ENCODE measurements around the gene S100A4.
A peak's percentile ranks its signal among the peaks of the same experiment; 100 is the strongest.
"Not testable (repeated sequence)": the region's sequence is repeated elsewhere in the genome, so short reads cannot be mapped to it uniquely, and the experiment has no call there.

S100A4 gene

GRCh38 chr1:153545067-153546055 lies at the start of gene S100A4:
Gene S100A4 (minus strand): TSS chr1:153545806. CDS start chr1:153544794, 1,012 bp downstream.
- FAIRE-seq (no peak), DNase-seq (ENCODE audit: low spot score) (peak; percentile 94)

- no peak for FAIRE-seq
- DNase-seq (ENCODE audit: low spot score), result no peak
These were observed 47.1 kb upstream of the S100A4 start for GRCh38 chr1:153592748-153593147.

- DNase-seq (ENCODE audit: low spot score), result no peak
- no peak for FAIRE-seq
These were observed 42.9 kb upstream of the S100A4 start for GRCh38 chr1:153588482-153588881.

- not testable (repeated sequence) for DNase-seq (ENCODE audit: low spot score); FAIRE-seq
These were observed 42.4 kb upstream of the S100A4 start for GRCh38 chr1:153588033-153588432.

- FAIRE-seq (no peak), DNase-seq (ENCODE audit: low spot score) (no peak)
These were observed 41.7 kb upstream of the S100A4 start for GRCh38 chr1:153587314-153587713.

- FAIRE-seq (no peak), DNase-seq (ENCODE audit: low spot score) (no peak)
These were observed 40.7 kb upstream of the S100A4 start for GRCh38 chr1:153586347-153586746.

DNA sequence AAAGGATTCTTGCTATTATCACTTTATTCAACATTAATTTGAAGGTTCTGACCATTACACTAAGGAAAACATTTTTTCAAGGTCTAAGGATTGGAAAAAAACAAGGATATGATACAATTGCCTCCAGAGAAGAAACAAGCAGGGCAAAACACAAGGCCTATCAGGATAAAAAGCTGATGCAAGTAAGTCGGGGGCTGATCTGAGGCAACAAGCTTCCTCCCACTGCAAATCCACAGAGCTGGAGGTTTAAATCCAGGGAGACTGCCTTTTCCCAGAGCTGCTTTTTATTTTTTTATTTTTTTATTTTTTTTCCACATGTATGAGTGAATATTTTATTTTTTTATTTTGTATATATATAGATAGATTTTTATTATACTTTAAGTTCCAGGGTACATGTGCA lies 39.4 kb upstream of the S100A4 start:
- FAIRE-seq, result no peak

DNA sequence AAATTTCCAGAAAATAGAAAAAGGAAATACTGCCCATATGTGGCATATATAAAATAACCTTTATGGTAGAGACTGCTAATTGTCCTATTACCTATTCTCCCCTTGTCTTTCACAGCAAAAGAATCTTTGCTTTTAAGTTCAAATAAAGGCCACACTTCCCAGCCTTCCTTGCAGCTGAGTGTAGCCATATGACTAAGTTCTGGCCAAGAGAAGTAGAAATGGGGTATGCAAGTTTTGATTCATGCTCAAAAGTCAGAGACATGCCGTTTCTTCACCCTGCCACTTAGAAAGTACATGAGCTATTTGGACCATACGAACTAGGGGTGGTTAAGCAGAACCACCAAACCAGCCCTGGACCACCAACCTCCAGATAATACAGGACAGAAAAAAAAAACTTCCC lies 38.4 kb upstream of the S100A4 start:
- DNase-seq (ENCODE audit: low spot score) (no peak), FAIRE-seq (no peak)

More for the DNA sequence above, 39.4 kb upstream of the S100A4 start:
- no peak for DNase-seq (ENCODE audit: low spot score)

DNA sequence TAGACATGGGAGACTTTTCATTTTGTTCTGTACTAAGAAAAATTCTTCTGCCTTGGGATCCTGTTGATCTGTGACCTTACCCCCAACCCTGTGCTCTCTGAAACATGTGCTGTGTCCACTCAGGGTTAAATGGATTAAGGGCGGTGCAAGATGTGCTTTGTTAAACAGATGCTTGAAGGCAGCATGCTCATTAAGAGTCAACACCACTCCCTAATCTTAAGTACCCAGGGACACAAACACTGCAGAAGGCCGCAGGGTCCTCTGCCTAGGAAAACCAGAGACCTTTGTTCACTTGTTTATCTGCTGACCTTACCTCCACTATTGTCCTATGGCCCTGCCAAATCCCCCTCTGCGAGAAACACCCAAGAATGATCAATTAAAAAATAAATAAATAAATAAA lies 37.9 kb upstream of the S100A4 start:
- FAIRE-seq; DNase-seq (ENCODE audit: low spot score): not testable (repeated sequence)

GRCh38 chr1:153582836-153583235 lies 37.2 kb upstream of the S100A4 start:
- FAIRE-seq; DNase-seq (ENCODE audit: low spot score): not testable (repeated sequence)

DNA sequence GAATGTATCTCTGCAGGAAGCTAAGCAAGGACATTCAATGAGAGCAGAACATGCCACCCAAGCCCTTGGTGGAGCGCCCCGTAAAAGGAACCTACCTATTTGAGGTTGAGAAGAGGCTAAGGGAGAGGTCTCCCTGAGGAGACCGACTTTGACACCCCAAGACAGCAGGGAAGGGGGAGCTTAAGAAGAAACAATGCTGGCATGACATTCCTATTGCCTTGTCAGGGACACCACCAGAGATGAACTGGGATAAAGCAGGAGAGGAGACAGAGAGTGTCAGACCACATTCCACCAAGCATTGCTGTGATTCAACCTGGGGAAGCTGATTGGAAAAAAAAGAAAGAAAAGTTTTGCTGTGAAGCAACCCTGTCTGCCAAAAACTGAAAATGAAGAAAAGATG lies 33.3 kb upstream of the S100A4 start:
- DNase-seq (ENCODE audit: low spot score) (no peak), FAIRE-seq (no peak)

DNA sequence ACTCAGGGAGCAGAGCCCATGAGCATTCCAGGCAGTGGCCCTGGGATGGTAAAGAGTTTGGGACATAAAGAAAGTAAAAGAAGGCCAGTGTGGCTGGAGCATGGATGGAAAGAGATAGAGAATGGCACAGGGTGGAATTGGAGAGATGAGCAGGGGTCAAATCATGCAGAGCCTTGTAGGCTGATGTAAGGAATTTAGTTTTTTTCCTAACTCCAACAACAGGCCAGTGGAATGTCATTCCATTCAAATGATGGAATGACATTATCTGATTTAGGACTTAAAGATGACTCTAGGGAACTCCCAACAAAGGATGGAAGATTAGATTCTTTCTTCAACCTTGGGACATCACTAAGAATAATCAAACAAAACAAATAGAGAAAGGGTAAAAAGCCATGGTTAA lies 32.9 kb upstream of the S100A4 start:
- FAIRE-seq (no peak), DNase-seq (ENCODE audit: low spot score) (peak; percentile 18)

DNA sequence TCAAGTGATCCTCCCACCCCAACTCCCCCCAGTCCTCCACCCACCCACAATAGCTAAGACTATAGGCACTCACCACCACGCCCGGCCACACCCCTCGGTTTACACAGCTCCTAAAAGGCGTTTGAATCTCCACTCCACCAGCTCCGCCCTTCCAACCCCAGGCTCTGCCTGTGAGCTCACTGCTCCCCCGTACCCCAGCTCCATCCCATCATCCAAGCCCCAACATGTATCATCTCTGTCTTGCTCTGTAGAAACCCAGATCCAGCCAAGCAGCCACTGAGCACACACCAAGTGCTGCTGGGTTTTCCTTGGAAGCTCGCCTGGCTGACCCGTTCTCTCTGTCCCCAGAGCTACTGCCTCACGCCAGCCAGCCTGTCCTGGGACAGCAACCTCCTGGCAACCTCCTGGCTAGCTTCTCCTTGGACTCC lies 32.0 kb upstream of the S100A4 start:
- FAIRE-seq, result no peak
- DNase-seq (ENCODE audit: low spot score), result no peak

DNA sequence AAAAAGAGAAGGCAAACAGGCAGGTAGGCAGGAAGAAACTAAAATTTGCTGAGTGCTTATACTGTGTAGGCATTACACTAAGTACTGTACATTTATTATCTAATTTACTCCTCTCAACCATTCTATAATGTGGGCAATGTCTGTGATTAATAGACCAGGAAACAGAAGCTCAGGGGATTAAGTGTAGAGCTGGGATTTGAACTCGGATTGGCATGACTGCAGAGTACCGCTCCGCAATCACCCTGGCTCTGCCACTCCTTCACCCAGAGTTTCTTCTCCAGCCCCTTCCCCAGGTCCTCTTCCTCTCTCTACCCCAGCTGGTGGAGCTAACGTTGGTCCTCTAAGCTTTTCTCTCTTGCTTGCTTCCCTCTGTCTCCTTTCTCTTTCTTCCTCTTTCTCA lies 31.5 kb upstream of the S100A4 start:
- no peak for DNase-seq (ENCODE audit: low spot score)

DNA sequence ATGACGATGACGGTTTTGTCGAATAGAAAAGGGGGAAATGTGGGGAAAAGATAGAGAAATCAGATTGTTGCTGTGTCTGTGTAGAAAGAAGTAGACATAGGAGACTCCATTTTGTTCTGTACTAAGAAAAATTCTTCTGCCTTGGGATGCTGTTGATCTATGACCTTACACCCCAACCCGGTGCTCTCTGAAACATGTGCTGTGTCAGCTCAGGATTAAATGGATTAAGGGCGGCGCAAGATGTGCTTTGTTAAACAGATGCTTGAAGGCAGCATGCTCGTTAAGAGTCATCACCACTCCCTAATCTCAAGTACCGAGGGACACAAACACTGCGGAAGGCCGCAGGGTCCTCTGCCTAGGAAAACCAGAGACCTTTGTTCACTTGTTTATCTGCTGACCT lies 29.9 kb upstream of the S100A4 start:
- not testable (repeated sequence) for FAIRE-seq

More for the DNA sequence above, 31.5 kb upstream of the S100A4 start:
- no peak for FAIRE-seq

DNA sequence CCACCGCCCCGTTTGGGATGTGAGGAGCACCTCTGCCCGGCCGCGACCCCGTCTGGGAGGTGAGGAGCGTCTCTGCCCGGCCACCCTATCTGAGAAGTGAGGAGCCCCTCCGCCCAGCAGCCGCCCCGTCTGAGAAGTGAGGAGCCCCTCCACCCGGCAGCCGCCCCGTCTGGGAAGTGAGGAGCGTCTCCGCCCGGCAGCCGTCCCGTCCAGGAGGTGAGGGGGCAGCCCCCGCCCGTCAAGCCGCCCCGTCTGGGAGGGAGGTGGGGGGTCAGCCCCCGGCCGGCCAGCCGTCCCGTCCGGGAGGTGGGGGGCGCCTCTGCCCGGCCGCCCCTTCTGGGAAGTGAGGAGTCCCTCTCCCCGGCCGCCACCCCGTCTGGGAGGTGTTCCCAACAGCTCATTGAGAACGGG lies 29.5 kb upstream of the S100A4 start:
- not testable (repeated sequence) for DNase-seq (ENCODE audit: low spot score); FAIRE-seq

More for the DNA sequence above, 29.9 kb upstream of the S100A4 start:
- not testable (repeated sequence) for DNase-seq (ENCODE audit: low spot score)

GRCh38 chr1:153573351-153573750 lies 27.7 kb upstream of the S100A4 start:
- FAIRE-seq (no peak), DNase-seq (ENCODE audit: low spot score) (no peak)

DNA sequence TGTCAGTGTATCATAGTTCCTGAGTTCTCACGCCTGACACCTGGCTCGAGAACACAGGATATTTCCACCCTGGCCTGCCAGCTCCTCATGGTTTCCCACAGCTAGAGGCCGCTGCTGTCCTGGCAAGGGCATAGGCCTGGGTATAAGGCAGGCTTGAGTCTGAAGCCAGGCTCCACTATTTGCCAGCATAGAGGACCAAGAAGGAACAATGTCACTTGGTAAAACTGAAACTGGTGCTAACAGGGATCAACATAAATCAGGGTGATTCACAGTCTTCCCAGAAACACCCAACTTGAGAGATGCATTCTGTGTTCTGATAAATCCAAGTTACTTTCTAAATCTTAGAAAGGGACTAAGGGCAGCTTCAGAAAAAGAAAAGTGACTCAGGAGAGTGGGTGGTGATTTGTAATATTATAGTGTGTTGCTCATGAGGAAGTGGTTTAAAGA lies 27.0 kb upstream of the S100A4 start:
- no peak for FAIRE-seq
- DNase-seq (ENCODE audit: low spot score), result peak; percentile 79

DNA sequence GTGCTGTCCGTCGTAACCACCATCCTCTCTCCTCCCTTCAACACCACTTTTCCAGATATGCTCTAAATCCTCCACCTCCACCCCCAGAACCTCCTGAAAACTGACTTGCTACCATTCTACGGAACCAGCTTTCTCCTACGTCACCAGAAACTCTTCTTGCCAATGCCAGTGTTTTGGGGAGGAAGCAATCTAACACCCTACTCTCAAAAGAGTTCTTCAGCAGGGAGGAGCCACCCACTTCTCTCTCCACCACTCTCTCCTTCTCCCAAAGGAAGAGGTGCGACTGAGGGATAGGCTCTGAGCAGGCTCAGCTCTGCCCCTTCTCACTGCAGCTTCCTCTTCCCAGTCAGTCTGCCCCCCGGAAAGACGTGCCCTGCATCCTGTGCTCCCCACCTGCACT lies 26.1 kb upstream of the S100A4 start:
- FAIRE-seq, result no peak
- DNase-seq (ENCODE audit: low spot score), result no peak

- DNase-seq (ENCODE audit: low spot score), result no peak
- no peak for FAIRE-seq
These were observed 25.3 kb upstream of the S100A4 start for GRCh38 chr1:153570874-153571273.

DNA sequence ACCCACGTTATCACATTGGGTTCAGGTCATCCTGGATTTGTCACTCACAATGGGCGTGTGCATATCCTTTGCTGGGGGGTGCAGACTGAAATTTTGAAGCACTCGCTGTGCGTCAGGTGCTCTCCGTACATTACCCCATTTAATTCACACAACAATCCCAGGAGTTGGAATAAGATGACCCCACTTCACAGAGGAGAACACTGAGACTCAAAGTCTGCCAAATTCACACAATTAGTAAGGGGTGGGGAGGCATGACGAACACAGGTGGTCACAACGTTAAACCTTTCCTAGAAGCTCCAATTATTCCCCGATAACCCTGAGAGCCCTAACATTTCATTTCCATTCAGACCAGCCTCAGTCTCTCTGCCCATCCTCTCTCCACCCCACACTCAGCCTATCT lies 23.9 kb upstream of the S100A4 start:
- FAIRE-seq (no peak), DNase-seq (ENCODE audit: low spot score) (no peak)

- DNase-seq (ENCODE audit: low spot score) (peak; percentile 90), FAIRE-seq (peak; percentile 13)
These were observed 22.9 kb upstream of the S100A4 start for GRCh38 chr1:153568367-153569099.
